ENCODE measurements around the gene MAP3K6.

Gene MAP3K6

DNA sequence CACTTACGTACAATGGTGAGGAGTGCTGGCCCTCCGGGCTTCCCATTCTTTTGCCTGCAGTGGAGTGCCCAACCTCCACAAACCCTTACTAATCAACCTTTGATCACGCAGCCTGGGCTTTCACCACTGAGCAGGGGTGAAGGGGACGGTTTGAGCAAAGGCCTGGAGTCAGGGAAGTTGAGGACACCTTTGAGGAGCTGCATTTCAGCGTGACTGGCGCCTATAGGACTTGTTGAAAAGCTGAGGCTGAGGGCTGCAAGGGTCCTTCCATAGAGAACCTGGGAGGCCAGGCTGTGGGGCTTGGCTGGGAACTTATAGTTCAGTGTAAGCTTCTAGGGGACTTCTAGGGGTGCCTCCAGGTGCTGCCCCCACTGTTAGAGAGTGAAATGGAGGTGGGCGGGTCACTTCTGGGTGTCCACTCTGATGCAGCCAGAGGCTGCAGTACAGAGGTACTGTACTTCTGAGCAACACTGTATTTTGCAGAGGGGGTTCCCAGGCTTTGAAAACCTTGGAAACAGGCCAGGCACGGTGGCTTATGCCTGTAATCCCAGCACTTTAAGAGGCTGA is 15.1 kb downstream of the MAP3K6 start:
- DNase-seq, result no peak

DNA sequence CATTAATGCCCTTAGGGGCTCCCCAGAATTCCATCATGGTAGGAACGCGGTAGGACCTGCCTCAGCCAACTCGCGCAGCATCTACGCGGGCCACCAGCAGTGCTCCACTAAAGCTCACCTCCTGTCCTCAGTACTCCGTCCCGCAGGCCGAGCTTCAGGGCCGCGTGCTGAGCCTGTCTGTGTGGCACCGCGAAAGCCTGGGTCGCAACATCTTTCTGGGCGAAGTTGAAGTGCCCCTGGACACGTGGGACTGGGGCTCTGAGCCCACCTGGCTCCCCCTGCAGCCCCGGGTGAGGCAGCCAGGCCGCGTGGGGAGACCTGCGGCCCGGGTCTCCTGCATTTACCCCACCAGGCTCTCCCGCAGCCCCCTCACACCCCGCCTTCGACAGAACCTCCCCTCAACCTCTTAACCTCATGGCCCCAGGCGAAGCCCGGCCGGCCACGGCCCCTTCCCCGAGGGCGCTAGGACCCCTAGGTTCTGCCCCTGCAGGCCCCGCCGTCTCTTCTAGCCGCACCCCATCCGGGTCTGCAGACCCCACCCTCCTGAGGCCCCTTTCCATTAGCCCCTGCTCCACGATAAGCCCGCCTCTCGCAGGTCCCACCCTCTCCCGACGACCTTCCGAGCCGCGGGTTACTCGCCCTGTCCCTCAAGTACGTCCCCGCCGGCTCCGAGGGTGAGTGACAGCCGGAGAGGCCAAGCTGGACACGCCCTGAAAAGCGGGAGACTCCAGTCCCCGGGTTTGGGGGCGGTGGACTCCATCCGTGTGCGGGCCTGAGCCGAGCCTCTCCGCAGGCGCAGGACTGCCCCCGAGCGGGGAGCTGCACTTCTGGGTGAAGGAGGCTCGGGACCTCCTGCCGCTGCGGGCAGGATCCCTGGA is 15.9 kb downstream of the MAP3K6 start:
- DNase-seq, result no peak

DNA sequence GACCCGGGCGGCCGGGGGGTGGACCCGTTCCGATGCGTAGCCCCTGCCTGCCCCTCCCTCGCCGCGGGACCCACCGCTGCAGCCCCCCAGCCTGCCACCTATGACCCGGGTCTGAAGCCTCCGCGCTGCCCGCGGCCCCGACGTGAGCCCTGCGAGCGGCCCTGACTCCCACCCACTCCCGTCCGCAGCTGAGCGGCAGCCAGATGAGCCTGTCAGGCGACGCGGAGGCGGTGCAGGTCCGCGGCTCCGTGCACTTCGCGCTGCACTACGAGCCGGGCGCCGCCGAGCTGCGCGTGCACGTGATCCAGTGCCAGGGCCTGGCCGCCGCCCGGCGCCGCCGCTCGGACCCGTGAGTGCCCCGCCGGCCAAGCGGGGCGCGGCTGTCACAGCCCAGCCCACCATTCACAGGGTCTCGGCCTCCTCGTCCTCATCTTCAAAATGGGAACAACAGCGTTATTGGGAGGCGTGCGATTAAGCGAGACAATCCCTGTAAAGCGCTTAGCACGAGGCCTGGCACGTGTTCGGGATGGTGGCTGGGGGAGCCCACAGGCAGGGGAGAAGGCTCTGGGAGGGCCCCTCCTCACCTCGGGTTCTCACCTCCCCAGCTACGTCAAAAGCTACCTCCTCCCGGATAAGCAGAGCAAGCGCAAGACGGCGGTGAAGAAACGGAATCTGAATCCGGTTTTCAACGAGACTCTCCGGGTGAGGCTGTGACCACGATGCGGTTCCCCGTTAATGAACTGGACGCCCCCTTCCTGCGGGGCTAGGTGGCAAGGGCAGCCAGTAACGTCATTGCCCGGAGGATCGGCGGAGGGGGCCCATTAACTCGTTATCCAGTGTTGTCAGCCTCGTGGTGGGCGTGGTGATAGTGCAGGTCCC is 16.7 kb downstream of the MAP3K6 start:
- DNase-seq, result peak; percentile 77

DNA sequence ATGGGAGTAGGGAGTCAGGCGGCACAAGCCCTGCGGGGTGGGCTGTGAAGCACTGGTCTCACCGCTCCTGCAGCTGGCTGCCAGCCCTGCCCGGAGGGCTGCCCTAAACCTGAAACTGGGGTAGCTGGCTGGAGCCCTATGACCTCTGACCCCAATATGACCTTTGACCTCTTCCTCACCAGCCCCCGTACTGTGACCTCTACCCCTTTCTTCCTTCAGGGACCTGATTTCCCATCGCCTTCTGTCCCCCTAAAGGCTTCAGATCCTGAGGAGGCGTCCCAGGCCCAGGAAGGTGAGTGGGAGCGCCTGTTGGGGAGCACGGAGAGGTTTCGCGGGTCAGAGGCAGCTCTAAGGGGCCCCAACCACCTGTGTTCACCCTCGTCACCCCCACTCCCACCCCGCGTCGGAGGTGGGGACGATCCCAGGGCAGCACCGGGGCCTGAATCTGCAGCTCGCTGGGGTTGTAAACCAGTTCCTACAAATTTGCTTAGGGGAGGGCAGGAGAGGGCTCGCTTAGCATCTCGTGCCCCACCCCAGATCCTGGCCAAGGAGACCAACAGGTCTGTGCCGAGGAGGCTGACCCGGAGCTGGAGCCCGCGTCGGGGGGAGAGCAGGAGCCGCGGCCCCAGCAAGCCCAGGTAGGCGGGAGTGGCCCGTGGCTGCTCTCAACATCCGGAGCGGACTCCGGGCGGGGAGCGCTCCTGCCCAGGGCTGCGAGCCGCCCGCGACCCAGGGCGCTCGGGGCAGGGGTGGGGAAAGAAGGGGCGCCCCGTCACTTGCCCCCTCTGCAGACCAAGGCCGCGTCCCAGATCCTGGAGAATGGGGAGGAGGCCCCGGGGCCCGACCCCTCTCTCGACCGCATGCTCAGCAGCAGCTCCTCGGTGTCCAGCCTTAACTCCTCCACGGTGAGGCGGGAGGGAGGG is 17.6 kb downstream of the MAP3K6 start:
- DNase-seq, result peak; percentile 81

DNA sequence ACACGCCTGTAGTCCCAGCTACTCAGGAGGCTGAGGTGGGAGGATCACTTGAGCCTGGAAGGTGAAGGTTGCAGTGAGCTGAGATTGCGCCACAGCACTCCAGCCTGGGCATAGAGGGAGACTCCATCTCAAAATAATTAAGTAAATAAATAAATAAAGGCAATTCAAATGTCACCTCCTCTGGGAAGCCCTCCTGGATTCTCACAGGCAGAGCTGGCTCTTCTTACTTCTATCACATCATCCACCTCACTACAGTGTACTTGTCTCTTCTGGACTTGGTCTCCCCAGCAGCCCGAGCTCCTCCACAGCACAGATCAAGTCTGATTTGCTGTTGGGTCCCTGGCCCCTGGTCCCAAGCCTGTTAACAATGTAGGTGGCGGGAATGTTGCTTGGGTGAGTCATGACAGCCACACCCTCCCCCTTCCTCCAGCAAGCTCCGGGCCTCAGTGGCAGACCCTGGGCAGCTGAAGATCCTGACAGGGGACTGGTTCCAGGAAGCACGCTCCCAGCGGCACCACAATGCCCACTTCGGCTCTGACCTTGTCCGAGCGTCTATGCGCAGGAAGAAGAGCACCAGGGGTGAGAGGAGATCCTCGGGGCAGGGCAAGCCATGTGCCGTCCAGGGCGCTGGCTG is 19.7 kb downstream of the MAP3K6 start:
- DNase-seq, result no peak

DNA sequence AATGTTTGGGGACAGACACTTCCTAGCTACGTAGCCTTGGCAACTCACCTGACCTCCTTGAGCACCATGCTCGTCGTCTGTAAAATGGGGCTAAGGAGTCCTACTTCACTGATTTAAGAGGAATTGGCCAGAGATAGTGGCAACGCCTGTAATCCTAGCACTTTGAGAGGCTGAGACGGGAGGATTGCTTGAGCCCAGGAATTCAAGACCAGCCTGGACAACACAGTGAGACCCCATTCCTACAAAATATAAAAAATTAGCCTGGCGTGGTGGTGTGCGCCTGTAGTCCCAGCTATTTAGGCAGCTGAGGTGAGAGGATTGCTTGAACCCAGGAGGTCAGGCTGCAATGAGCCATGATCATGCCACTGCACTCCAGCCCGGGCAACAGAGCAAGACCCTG is 20.4 kb downstream of the MAP3K6 start:
- DNase-seq, result no peak

DNA sequence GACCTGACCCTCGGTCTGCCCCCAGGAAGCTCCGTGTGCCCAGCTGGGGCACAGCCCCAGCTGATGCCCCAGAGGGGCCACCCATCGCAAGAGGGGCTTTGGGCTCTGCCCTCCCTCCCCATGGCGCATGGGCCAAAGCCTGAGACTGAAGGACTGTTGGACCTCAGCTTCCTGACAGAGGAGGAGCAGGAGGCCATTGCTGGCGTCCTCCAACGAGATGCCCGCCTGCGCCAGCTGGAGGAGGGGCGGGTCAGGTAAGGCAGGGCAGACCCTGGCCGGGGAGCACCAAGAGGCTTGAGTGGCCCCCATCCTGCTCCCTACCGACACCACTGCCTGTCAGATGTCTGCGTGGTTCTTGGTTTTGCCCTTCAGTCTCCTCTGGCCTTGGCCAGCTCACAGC is 21.5 kb downstream of the MAP3K6 start:
- no peak for DNase-seq

DNA sequence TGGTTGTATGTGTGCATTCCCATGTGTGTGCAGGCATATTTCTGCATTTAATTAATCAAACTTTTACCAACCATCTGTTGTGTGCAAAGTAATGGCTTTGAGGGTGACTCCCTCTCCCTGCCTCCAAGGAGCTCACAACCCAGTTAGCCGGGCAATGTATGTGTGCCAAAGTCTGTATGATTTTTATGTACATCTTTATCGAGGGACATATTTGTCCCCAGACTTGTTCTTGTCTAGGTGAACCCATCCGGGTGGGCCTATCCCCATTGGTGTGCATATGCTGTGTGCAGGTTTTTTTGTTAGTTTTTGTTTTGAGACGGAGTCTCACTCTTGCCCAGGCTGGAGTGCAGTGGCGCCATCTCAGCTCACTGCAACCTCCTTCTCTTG is 23.1 kb downstream of the MAP3K6 start:
- no peak for DNase-seq

DNA sequence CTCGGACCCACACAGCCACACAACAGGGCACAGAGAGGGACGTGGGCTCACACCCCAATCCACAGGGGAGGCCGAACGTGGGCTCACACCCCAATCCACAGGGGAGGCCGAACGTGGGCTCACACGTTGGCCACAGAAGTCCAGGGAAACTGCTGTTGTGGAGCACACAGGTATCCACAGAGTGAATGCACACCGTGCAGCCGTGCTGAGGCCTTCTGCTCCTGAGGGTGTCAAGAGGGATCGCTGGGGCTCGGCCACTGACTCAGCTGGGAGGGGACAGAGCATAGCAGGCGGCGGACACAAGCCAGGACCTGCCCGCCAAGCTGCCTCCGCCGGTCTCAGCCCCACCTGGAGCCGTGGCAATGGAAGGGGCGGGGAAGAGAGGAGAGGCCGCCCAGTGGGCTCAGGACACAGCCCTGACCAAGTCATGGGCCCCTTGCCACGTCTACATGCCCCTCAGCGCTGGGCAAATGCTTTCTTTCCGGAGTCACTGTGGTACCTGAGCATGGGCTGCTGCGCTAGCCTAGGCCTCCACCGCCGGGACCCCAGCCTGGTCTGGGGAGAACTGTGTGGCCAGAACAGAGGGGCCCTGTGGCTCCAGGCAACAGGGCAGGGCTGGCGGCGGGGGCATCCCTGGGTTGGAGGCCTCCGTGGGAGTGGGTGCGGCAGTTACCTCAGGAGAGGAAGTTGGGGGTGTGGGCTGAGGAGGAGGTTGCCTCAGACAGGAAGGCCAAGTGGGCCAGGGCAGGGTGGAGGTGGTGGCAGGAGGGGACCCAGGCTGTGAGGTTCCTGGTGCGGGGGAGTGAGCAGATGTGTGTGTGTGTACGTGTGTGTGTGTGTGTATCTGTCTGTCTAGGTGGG is 23.8 kb downstream of the MAP3K6 start:
- peak; percentile 68 for DNase-seq

DNA sequence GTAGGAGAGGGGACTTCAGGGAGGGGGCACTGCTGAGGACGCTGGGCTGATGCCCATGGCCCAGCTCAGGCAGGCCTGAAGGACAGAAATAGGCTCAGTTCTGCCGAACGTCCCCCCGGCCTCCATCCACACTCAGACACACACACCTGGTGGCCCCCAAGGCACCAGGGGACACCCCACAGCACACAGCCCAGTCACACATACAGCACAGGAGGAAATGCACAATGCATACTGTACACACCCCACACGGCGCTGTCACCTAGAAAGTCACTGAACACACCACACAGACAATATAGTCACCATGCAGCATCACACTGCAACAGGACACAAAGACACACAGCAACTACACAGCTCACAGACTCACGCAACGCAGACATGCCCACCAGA is 24.4 kb downstream of the MAP3K6 start:
- peak; percentile 12 for DNase-seq

DNA sequence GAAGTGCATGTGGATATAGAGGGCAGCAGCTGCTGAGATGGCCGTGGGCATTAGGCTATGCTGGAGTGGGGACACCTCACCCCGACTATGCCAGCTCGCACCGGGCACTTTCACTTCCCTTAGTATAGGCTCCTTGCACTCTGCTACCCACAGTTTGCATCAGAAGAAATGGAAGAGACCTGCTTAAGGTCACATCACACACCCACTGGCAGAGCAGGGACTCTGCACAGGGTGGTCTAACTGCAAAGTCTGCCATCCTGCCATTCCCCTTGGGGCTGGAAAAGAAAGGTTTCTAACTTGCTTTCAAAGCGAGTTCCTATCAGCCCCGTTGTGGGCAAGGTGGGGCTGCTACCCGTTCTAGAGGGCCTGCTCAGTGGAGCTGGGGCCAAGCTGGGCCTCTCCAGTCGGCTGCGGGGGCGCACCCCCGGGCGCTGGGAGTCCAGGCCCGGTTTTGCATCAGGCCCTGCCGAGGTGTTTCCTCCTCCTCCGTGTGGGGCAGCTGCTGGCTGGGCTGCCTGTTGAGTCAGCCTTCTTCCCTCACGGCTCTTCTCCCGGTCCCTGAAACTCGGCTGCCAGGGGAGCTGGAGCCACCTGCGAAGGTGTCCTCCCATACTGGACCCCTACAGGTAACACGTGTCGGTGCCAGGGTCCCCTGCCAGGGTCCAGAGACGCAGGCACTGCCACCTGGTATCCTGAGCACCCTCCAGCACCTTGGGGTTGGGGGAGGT is 25.1 kb downstream of the MAP3K6 start, which contains the start of gene SYTL1:
Gene SYTL1 (plus strand): TSS at position 498 of the 728 bp plus-strand sequence. CDS start 3,313 bp downstream, outside the sequence.
- peak; percentile 79 for DNase-seq

DNA sequence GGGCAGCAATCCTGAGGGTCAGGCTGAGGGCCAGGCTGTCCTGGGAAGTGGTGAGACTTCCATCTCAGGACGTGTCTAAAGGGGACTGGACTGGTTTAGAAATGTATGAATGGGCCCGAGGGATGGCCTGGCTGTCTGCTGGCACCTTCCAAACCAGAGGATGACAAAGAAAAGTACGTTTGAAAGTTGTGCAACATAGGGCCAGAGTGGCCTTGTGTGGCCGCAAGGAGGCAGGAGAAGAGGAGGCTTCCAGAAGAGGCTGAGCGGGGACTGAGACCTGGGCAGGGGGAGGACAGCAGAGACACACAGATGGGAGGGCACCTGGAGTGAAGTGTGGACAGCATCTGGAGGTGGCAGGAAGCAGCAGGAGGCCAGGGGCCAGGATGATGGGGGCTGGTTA is 27.5 kb downstream of the MAP3K6 start:
- DNase-seq, result no peak

DNA sequence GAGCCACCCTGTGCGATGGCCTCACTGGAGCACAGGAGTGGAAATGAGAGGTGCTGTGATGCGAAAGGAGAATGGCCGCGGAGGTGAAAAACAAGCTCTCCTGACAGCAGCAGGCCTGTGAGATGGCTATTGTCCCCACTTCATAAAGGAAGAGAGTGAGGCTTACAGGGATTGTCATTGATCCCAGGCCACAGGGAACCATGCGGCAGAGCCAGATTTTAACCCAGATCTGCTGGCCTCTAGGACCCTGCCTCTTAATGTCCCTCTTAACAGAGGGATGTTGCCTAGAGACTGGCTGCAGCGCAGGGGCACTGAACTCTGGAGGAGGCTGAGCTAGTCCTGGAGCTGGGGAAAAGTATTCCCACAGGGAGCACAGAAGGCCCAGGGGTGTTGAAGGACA is 28.0 kb downstream of the MAP3K6 start:
- no peak for DNase-seq

DNA sequence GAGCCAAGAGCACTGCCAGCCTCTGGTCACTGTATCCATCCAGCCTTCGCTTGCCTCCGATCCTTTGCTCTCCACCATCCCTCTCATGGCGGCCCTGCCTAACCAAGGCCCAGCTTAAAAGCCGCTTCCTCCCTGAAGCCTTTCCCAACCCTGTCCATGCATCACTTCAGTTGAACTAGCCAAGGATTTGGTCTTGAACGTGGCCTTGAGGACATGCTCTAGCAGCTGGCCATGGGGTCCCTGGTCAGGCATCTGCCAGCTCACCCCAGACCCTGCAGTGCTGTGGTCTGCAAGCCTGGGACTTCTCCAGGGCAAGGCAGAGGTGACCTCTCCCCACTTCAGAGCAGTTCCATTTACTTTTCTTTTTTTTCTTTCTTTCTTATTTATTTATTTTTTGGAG is 30.0 kb downstream of the MAP3K6 start:
- DNase-seq, result no peak

DNA sequence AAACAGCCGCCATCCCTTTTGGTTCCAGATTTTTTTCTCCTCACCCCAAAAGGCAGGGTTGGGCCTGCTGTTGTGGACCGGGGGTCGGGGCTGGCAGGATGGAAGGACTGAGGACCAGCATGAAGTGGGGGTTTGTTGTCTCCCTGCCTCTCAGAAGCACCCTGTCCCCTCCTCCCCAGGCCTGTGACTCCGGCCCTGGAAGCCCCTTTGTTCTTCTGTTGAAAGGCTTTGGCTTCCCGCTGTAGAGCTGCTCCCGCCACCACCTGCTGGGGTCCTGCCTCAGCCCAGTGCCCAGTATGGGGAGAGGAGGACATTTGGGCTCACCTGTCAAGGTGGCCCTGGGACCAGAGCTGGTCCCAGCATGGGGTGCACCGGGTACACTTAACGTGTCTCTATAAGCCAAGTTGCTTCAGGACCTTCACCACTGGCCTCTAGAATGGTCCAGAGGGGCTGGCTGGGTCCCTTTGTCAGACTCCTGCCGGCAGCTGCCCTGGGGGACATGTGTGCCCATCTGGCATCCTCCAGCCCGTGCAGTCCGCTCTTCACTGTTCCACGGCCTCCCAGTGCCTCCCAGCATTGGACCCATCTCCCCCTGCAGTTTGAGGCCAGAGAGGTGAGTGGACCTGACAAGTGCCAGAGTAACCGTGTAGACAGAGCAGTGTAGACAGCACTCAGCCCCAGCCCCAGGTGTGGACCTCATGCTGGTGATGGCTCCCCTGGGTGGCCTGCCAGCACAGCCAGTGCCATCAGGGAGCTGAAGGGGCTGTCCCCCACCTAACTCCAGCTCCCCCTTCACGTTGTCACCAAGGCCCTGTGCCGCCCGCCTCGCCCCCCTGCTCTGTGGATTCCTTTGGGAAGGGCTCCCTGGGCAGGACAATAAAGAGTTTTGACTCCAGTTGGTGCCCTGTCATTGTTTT is 31.0 kb downstream of the MAP3K6 start:
- DNase-seq, result no peak

DNA sequence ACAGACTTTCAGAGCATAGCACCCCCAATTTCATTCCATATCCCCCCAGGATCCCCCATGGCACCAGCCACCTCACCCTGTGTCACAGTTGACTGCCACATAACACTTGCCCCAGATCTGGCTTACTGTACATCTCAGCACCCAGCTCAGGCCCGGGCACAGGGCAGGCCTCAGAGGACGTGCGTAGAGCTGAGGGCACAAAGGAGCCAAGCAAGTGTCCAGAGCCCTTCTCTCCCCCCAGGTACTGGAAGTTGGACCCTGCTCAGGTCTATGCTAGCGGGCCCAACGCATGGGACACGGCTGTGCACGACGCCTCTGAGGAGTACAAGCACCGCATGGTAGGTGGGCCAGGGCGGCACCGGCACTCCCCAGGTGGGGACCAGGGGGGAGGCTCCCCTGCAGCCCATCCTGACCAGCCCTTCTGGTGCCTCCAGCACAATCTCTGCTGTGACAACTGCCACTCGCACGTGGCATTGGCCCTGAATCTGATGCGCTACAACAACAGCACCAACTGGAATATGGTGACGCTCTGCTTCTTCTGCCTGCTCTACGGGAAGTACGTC is 33.0 kb downstream of the MAP3K6 start:
- no peak for DNase-seq

DNA sequence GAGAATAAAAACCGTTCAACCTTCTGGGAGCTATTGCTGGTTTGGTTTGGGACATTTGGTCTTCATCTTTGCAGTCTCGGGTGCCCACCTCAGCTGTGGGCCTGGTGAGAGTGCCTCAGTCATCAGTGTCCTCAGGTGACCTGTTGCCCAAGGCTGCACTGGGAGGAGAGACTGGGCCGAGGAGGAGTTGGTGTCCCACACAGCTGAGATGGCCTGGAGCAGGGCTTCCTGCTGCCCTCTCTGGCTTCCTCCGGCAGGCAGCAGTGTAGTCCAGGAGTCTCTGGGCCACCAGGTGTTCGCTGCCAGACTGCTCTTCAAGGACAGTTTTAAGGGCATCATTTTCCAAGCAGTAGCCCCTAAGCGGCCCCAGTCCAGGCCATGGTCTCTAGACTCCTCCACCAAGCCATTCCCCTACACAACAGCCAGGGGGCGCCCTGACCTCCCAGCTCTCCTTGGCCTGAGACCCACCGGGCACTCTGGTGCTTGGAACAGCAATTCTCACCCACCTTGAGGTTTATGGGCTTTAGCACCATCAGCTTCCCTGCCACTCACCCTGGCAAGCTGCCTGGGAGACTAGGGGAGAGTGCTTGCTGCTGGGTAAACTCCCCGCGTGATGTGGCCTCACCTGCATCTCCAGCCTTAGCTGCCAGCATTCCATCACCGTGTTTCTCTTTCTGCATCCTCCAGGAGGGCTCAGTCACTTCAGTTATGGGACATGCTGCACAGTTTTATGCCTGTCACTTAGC is 34.1 kb downstream of the MAP3K6 start:
- DNase-seq, result peak; percentile 14

DNA sequence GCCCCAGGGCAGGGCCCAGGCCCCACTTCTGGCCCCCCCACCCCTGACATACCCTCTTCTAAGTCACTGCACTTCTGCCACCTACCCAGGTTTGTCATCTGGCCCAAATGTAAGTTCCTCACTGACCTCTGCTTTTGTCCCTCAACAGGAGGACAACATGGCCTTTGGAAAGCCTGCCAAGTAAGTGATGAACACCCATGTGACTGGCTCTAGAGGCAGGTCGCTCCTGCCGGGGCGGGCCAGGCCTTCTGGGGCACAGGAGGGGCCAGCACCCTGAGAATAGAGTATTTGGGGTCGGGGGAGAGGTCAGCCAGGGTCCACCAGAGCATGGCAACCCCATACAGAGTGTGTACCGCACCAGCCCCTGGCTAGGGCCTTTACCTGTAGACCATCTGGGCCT is 34.8 kb downstream of the MAP3K6 start:
- no peak for DNase-seq

All from COR-L47 (cell line).